Neural cell (in vitro differentiated cells): ENCODE measurements around the gene WDR49.

Experiments used
- CTCF ChIP-seq: fragments of 450-650 bp; IDR thresholded peaks from 2 replicates; pipeline ENCODE4 v1.5.1; 2014; ENCODE audit warnings: antibody characterized with exemption, mild to moderate bottlenecking, moderate library complexity; ENCODE audit not compliant: poor library complexity, severe bottlenecking
- EP300 ChIP-seq: fragments of 450-650 bp; conservative IDR thresholded peaks from 2 replicates; pipeline ENCODE4 v1.6.1; 2014; ENCODE audit warnings: antibody characterized with exemption, mild to moderate bottlenecking, moderate library complexity; ENCODE audit not compliant: poor library complexity, severe bottlenecking
- EZH2 ChIP-seq: fragments of 200-600, 300-800 bp; shearing (Covaris generic), sonication (generic); IDR thresholded peaks from 2 replicates; pipeline ENCODE4 v1.6.1; 2014; ENCODE audit warnings: antibody characterized with exemption, low read length, borderline replicate concordance, mild to moderate bottlenecking; ENCODE audit not compliant: insufficient read depth, poor library complexity, severe bottlenecking
- POLR2AphosphoS5 ChIP-seq: IDR thresholded peaks from 2 replicates; pipeline ENCODE4 v1.6.1; 2012
- SMC3 ChIP-seq: fragments of 450-650 bp; conservative IDR thresholded peaks from 2 replicates; pipeline ENCODE4 v1.6.1; 2014; ENCODE audit warnings: antibody characterized with exemption, mild to moderate bottlenecking, moderate library complexity; ENCODE audit not compliant: poor library complexity
- TAF1 ChIP-seq: IDR thresholded peaks from 2 replicates; pipeline ENCODE4 v1.6.1; 2012; ENCODE audit warnings: low read depth

GRCh38 chr3:167538081-167538480, 115.7 kb downstream of the WDR49 start:
- TF ChIP-seq SMC3, result no peak
- no peak for TF ChIP-seq CTCF
- no peak for TF ChIP-seq TAF1
- no peak for TF ChIP-seq EZH2
- TF ChIP-seq POLR2AphosphoS5, result no peak
- TF ChIP-seq EP300, result no peak
